B cell (primary cell): ENCODE data around the gene ST6GALNAC1. TPM values are rescaled to one million over a fixed set of nuclear protein-coding genes. Genes with fewer than 3 reads are reported as not detected.

ENCODE experiments used
- ATAC-seq: fragments of 200-7000 bp; cut with Tn5 transposase; one replicate; pipeline ENCODE4 v1.10.0; 2021; ENCODE audit warnings: low read depth, mild to moderate bottlenecking, moderate number of reproducible peaks, moderate library complexity
- CTCF ChIA-PET: fragments of 350-600 bp; sonication (Branson Sonifier 250); formaldehyde crosslinking; loops from one replicate; lab custom pipeline; 2021; ENCODE audit warnings: antibody characterized with exemption, inconsistent platforms; lab: Charles Lee
- POLR2A ChIA-PET: fragments of 350-600 bp; sonication (Branson Sonifier 250); formaldehyde crosslinking; loops from one replicate; lab custom pipeline; 2021; ENCODE audit warnings: antibody characterized with exemption; lab: Charles Lee
- DNase-seq: peaks from one replicate; pipeline ENCODE4 v3.0.0; 2013
- H2AFZ ChIP-seq: 2 replicates; pipeline ENCODE4 v1.6.1; 2012; ENCODE audit warnings: mild to moderate bottlenecking, low read depth, low read length; ENCODE audit not compliant: insufficient read depth, poor library complexity, severe bottlenecking
- H3K27ac ChIP-seq, 2 donors: 1 replicate in 1 of 2; 2 replicates in 1 of 2; pipeline ENCODE4 v1.5.1; 2012 to 2013; ENCODE audit warnings: low read length in 2 of 2, mild to moderate bottlenecking in 2 of 2, moderate library complexity in 1 of 2
- H3K27me3 ChIP-seq, 4 experiments: fragments of 200-600 bp in 1 of 4; sonication (generic) in 1 of 4; replicated peaks in 1 of 4; 1 replicate in 2 of 4; 2 replicates in 2 of 4; pipeline versions ENCODE4 v1.6.1 to v1.7.0; 2013 to 2016; ENCODE audit warnings: low read length in 3 of 4, mild to moderate bottlenecking in 2 of 4, mixed read lengths in 1 of 4, moderate library complexity in 1 of 4; ENCODE audit not compliant: insufficient read depth in 4 of 4, control insufficient read depth in 3 of 4; ENCODE audit errors: control extremely low read depth in 1 of 4
- H3K36me3 ChIP-seq, 2 experiments: replicated peaks in 1 of 2; 1 replicate in 1 of 2; 2 replicates in 1 of 2; pipeline versions ENCODE4 v1.6.1 to v1.7.1; 2013; ENCODE audit warnings: low read length in 1 of 2; ENCODE audit not compliant: insufficient read depth in 2 of 2, control insufficient read depth in 1 of 2; ENCODE audit errors: control extremely low read depth in 1 of 2, extremely low read depth in 1 of 2
- H3K4me1 ChIP-seq, 2 donors: fragments of 200-600 bp in 1 of 2; sonication (generic) in 1 of 2; 1 replicate in 1 of 2; 2 replicates in 1 of 2; pipeline versions ENCODE4 v1.5.1 to v1.6.1; 2013 to 2017; ENCODE audit warnings: low read length in 2 of 2; ENCODE audit not compliant: control insufficient read depth in 2 of 2, insufficient read depth in 2 of 2
- H3K4me2 ChIP-seq: replicated peaks from 2 replicates; pipeline ENCODE3; 2012; ENCODE audit warnings: mild to moderate bottlenecking, low read depth, low read length; ENCODE audit not compliant: poor library complexity, severe bottlenecking
- H3K4me3 ChIP-seq, 5 experiments: fragments of 200-600 bp in 1 of 5; sonication (generic) in 1 of 5; 1 replicate in 3 of 5; 2 replicates in 2 of 5; pipeline versions ENCODE4 v1.5.1 to v1.7.0; 2011 to 2016; ENCODE audit warnings: low read length in 4 of 5, mild to moderate bottlenecking in 4 of 5, low read depth in 2 of 5, control low read depth in 1 of 5, moderate library complexity in 1 of 5; ENCODE audit not compliant: insufficient read depth in 1 of 5; ENCODE audit errors: control extremely low read depth in 1 of 5, extremely low read depth in 1 of 5
- H3K79me2 ChIP-seq: fragments of 200-600 bp; sonication (generic); one replicate; pipeline ENCODE4 v1.6.0; 2016; ENCODE audit warnings: low read length; ENCODE audit not compliant: control insufficient read depth, insufficient read depth
- H3K9ac ChIP-seq: fragments of 200-600 bp; sonication (generic); 2 replicates; pipeline ENCODE4 v1.6.1; 2017; ENCODE audit warnings: mild to moderate bottlenecking, low read length, moderate library complexity
- H3K9me3 ChIP-seq, 3 donors: one replicate each; pipeline versions ENCODE4 v1.6.1 to v1.7.1; 2013; ENCODE audit warnings: low read length in 2 of 3; ENCODE audit not compliant: control insufficient read depth in 2 of 3, insufficient read depth in 1 of 3; ENCODE audit errors: control extremely low read depth in 1 of 3
- H4K20me1 ChIP-seq: 2 replicates; pipeline ENCODE4 v1.6.0; 2012; ENCODE audit warnings: mild to moderate bottlenecking, low read length; ENCODE audit not compliant: insufficient read depth, control insufficient read depth, poor library complexity, severe bottlenecking
- H3K27ac Mint-ChIP-seq: one replicate; pipeline ENCODE4 v1.8.0; 2021; ENCODE audit warnings: mixed read lengths
- H3K27me3 Mint-ChIP-seq: one replicate; pipeline ENCODE4 v1.8.0; 2021; ENCODE audit warnings: mixed read lengths
- H3K4me1 Mint-ChIP-seq: one replicate; pipeline ENCODE4 v1.8.0; 2021; ENCODE audit warnings: mixed read lengths
- H3K4me3 Mint-ChIP-seq: one replicate; pipeline ENCODE4 v1.8.0; 2021; ENCODE audit warnings: mixed read lengths
- H3K9me3 Mint-ChIP-seq: one replicate; pipeline ENCODE4 v1.8.0; 2022; ENCODE audit warnings: mixed read lengths; ENCODE audit not compliant: insufficient read depth
- EZH2 ChIP-seq: IDR thresholded peaks from 2 replicates; pipeline ENCODE4 v1.6.1; 2012; ENCODE audit warnings: borderline replicate concordance, low read depth, mild to moderate bottlenecking, moderate library complexity, low read length; ENCODE audit not compliant: insufficient read depth, poor library complexity, severe bottlenecking
- WGBS: methylation state at CpG from one replicate; pipeline ENCODE4 v1.1.5; 2013; ENCODE audit warnings: missing lambda C conversion rate; ENCODE audit not compliant: insufficient coverage; 5-methylcytosine and 5-hydroxymethylcytosine counted together
- intact Hi-C: fragments of 100-400 bp; cut with micrococcal nuclease; formaldehyde crosslinking; loops from one replicate; pipeline ENCODE4 v1.10.0; 2022
- polyA plus RNA-seq: library from polyadenylated mRNA; depleted of rRNA; stranded (reverse); fragments of >200 nt; gene quantifications from 2 replicates; pipeline ENCODE4 v1.2.3, GENCODE V29; 2012
- total RNA-seq, 2 donors: library from RNA; stranded (reverse); fragments of 120-200 nt in 1 of 2; gene quantifications; 1 replicate in 1 of 2; 2 replicates in 1 of 2; pipeline versions ENCODE4 v1.2.3 to v1.2.4, GENCODE V29; 2013 to 2022
- TF ChIP-seq, protein P1 (sequence below): fragments of 200-600 bp; IDR thresholded peaks from one replicate; pipeline ENCODE4 v1.8.0; 2022; ENCODE audit warnings: antibody characterized with exemption, mild to moderate bottlenecking

Gene ST6GALNAC1
- total and polyA plus RNA-seq, 2 donors (not counting 1 experiment from before 2014, with no cell fraction given), result not detected

- no CpG with 5 or more reads among the region's 1 CpG for WGBS
- peaks cover 3% of the 10 kb centered on the region for H3K9me3 Mint-ChIP-seq
- Histone ChIP-seq H2AFZ (no peak overlapping the region), H3K4me3 (no peak overlapping the region), H3K27me3 (peaks cover 0 to 16% (median 6%) of the 10 kb centered on the region in 4 experiments), H3K4me2 (no peak overlapping the region), H3K79me2 (no peaks in the 10 kb centered on the region), H3K27ac (no peak overlapping the region), H3K36me3 (no peaks in the 10 kb centered on the region), H3K9me3 (peaks cover 4 to 18% (median 5%) of the 10 kb centered on the region in 3 donors), H3K9ac (no peak overlapping the region), H3K4me1 (no peaks in the 10 kb centered on the region), H4K20me1 (no peaks in the 10 kb centered on the region)
- no peak for TF ChIP-seq EZH2
- TF ChIP-seq, protein P1, sequence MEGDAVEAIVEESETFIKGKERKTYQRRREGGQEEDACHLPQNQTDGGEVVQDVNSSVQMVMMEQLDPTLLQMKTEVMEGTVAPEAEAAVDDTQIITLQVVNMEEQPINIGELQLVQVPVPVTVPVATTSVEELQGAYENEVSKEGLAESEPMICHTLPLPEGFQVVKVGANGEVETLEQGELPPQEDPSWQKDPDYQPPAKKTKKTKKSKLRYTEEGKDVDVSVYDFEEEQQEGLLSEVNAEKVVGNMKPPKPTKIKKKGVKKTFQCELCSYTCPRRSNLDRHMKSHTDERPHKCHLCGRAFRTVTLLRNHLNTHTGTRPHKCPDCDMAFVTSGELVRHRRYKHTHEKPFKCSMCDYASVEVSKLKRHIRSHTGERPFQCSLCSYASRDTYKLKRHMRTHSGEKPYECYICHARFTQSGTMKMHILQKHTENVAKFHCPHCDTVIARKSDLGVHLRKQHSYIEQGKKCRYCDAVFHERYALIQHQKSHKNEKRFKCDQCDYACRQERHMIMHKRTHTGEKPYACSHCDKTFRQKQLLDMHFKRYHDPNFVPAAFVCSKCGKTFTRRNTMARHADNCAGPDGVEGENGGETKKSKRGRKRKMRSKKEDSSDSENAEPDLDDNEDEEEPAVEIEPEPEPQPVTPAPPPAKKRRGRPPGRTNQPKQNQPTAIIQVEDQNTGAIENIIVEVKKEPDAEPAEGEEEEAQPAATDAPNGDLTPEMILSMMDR, result no peak
- ATAC-seq, result no peak
- ChIA-PET POLR2A (no interaction called here), CTCF (no interaction called here)
- H3K27ac Mint-ChIP-seq, result no peak overlapping the region
- peaks cover 36% of the 10 kb centered on the region for H3K27me3 Mint-ChIP-seq
- H3K4me3 Mint-ChIP-seq, result no peak overlapping the region
- intact Hi-C loops, result no loop called here
- H3K4me1 Mint-ChIP-seq, result no peaks in the 10 kb centered on the region
- DNase-seq, result no peak
Observed at GRCh38 chr17:76646712-76647111, 3.2 kb upstream of the ST6GALNAC1 start.

DNA sequence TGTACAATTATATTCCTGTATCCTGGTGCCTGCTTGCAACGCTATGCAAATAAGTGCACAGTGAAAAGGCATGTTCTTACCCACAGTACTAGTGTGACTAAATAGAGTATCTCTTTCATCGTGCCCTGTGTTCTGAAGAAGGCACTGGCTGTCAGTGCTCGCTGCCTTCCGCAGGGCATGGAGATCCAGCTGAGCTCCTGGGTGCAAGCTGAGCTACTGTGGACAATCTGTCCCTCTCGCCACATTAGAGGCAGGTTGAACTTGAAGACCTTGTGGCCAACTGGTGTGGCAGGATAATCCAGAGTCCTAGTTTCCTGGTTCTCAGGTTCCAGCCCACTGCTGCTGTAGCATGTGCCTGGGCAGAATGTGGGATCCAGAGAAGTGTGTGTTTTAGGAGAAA is 1.9 kb upstream of the ST6GALNAC1 start:
- Histone ChIP-seq H3K9me3 (peaks cover 4 to 18% (median 5%) of the 10 kb centered on the region in 3 donors), H2AFZ (no peak overlapping the region), H3K36me3 (no peaks in the 10 kb centered on the region), H3K9ac (no peak overlapping the region), H3K4me2 (no peak overlapping the region), H3K4me1 (no peaks in the 10 kb centered on the region), H3K4me3 (no peak overlapping the region), H4K20me1 (no peaks in the 10 kb centered on the region), H3K27me3 (peaks cover 0 to 16% (median 6%) of the 10 kb centered on the region in 4 experiments), H3K79me2 (no peaks in the 10 kb centered on the region), H3K27ac (no peak overlapping the region)
- Mint-ChIP-seq H3K4me1 (no peaks in the 10 kb centered on the region), H3K9me3 (peaks cover 3% of the 10 kb centered on the region), H3K27me3 (peaks cover 28% of the 10 kb centered on the region), H3K27ac (no peak overlapping the region), H3K4me3 (no peak overlapping the region)
- DNase-seq, result no peak
- POLR2A ChIA-PET, result no interaction called here
- no peak for ATAC-seq
- 100% methylated on average over 5 of the region's 5 CpGs for WGBS
- TF ChIP-seq EZH2, result no peak
- TF ChIP-seq, protein P1, result no peak
- CTCF ChIA-PET, result no interaction called here
- intact Hi-C loops, result no loop called here
